GM21447 (cell line): ENCODE results near the gene THADA.

Source experiments
- ATAC-seq: cut with Tn5 transposase; IDR thresholded peaks from one replicate; pipeline ENCODE4 v1.9.1; 2021; ENCODE audit not compliant: unreplicated experiment

The THADA gene

DNA sequence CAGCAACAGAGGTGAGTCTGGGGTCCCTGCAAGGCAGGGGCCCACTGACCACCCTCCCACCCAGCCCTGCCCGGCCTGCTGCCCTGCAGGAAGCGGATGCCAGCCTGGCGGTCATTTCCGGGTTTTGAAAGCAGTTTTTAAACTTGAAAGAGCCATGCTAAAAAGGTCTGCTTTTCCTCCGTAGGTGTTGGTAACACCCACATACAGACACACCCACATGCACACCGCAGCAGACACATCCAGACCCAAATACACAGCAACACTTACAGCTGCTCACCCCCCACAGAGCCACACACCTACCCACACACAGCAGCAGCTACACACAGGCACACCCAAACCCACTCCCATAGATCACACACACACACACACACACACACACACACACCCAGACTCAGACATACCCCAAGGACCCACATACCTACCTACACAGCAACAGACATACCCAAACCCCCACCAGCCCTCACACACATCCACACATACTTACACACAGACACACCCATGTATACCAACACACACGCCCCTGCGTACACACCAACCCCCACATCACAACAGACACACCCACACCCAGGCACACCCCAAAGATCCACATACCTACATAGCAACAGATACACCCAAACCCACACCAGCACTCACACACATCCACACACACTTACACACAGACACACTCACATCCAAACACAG, 377.0 kb downstream of the THADA start:
- ATAC-seq = peak; percentile 46

DNA sequence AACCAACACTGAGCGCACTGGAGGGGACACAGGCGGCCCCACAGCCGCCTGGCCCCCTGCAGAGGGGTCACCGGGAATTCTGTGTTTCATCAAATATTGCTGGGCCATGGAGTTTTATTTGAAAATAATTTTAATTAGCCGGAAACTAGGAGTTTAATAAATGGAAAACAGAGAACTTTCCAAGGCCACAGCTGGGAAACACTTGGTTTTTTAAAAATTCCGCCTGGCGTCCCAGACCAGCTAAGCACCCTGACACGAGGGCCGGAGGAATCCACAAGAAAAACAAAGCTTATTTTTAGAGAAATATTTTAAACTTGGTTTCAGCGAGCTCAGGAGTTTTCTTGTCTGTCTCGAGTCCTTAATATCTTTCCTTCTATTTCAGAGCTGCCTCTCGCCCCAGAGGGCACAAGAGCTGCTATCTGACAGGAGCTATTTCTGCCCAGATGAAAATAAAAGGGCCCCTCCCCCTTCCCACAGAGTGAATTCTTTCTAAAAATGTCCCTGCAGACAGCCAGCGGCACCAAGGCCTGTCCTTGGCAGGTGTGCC, 377.6 kb downstream of the THADA start:
- ATAC-seq = no peak

DNA sequence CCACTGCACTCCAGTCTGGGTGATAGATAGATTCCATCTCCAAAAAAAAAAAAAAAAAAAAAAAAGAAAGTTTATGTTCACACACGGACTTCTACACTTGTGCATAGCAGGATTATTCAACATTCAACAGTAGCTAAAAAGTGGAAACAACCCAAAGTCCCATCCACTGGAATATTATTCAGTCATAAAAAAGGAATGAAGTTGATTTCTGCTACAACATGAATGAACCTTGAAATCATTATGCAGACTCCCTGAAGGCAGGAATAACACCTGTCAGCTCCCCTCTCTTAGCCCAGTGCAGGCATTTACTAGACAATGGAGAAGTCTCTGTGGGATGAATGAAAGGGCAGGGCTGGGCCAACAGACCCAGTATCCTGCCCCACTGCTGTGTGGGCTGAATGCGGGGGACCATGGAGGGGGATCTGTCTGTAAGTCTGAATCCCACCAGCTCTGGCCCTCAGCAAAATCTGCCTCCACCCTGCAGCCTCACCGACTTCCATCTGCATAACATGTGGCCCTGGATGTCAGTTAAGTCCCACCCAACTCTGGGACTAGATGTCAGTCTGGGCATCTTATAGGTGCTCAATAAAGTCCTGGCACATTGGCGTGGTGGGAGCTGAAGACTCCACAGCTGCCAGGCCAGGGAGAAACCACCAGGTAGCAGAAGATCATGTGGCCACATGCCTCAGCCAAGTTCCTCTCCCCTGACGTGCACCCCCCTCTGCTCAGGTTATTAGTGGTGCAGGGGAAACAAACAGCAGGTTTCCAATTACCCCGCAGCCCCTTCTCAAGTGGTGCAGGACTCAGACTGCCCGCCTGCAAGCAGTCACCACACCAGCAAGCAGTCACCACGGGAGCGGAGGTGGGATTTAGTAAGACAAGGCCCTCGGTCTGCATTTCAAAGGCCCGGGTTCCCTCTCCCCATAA, 378.3 kb downstream of the THADA start:
- no peak for ATAC-seq

DNA sequence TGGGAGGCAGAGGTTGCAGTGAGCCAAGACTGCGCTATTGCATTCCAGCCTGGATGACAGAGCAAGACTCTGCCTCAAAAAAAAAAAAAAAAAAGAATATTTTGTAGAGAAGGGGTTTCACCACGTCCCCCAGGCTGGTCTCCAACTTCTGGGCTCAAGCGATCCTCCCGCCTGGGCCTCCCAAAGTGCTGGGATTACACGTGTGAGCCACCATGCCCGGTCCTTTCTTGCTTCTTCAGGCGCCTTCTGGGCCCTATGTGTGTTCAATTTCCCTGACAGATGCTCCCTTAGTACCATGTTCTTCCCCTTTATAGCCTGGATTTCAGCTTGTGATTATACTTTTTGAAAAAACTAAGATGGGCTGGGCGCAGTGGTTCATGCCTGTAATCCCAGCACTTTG, 379.2 kb downstream of the THADA start:
- ATAC-seq = no peak

DNA sequence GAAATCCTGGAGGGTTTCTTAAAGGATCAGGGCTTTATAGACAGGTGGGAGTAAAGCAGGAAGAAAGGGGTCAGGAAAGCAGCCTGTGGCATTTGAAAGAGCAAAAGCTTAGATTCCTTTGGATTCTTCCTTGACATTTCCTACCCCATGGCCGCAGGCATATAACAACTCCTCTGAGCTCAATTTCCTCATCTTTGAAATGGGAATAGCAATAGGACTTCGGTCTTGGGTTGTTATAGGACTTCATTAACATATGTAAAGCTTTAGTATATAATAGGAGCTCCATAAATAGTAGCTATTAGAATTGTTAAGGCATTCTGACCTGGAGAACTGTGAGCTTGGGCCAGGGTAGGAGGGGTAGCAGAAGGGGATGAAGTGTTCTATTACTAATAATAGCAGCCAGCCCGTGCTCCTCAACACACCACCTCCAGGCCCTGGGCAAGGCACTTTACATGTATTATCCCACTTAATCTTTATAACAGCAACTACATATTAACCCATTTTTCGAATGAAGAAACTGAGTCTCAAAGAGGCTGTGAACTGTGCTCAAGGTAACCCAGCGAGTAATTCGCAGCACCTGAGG, 380.1 kb downstream of the THADA start:
- ATAC-seq = no peak

DNA sequence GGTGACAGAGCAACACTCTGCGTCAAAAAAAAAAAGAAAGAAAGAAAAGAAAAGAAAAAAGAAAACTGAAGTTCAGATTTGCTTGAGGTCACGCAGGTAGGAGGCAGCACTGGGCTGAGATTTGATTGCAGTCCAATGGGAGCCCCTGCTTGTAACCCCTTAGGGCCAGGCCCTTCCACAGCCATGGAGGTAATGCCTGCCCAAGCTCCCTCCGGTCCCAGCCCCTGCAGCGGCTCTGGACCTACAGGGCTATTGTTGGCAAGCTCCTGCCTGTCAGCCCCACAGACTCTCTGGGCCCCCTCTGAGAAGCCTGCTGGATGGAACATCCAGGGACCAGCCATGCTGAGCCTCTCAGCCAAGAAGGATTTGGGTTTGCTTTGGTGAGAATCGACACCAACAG, 381.6 kb downstream of the THADA start:
- no peak for ATAC-seq

DNA sequence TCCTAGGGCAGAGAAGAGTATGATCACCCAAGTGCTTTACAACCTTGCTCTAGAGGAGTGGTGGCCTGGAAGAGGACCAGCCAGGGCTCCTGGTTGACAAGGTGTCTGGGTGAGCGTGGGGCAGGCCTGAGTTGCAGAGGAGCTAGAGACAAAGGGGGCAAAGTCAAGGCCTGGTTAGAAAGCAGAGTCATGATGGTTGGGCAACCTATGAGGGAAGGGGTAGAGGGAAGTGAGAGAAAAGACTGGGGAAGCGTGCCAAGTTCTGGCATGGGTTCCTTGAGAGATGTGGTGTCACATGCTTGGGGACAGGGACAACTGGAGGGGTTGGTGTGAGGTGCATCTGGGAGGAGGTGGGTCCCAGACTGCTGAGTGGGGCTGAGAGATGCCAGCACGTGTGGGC, 382.9 kb downstream of the THADA start:
- ATAC-seq = no peak

DNA sequence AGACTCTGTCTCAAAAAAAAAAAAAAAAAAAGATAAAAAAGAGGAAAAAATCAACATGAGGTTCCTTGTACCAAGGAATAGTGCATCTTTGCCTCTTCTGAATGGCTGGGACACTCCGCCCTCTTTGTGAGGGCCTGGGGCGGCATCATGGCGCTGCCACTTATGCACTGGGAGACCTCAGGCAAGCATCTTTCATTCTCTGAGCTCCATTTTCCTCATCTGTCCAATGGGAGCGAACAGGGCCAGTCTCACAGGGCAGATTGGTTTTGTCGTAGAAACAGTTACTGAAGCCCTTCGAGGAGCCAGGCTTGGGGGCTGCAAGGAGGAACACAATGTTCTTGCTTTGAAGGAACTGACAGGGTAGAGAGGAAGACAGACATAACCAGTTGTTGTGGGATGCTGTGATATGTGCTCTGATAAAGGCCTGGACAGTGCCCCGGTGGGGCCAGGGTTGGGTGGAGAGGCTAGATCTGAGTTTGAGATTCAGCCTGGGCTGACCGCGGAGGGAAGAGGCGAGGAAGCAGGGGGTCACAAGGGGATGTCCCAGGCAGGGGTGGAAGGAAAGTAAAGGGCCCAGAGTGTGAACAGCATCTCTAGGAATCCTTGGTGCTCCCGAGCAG, 383.5 kb downstream of the THADA start:
- no peak for ATAC-seq

DNA sequence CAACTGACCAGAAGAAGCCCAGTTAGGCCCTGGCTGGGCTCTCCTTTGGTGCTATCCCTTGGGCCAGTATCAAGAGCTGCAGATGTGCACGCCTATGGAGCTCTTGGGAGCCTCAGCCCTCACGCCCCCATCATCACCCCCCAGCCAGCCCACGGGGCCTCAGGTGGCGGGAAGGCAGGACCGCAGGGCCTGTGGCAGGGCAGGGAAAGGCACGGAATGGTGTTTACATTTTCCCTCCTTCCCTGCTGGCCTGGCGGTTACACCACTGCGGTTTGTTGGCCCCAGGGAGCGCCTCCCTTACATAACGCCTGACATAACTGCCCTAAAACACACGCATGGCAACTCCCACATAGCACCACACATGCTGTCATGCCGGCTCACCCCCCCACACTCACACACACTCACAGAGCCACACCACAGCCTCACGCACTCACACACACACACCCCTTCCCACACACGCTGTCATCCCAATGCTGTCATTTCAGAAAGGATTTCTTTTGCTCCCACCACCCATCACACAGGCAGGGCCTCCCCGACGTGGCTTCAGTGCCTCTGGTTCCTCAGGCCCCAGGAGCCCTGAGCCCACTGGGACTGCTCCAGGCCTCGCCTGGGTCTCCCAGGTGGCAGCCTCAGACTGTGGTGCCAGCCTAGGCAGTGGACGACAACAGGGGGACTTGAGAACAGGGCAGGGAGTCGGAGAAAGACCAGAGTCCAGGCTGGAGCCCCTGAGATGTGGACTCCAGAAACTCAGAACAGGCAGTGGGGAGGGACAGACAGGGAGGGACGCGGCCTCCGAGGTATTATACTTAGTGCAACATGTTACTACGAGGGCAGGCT, 385.2 kb downstream of the THADA start:
- no peak for ATAC-seq

DNA sequence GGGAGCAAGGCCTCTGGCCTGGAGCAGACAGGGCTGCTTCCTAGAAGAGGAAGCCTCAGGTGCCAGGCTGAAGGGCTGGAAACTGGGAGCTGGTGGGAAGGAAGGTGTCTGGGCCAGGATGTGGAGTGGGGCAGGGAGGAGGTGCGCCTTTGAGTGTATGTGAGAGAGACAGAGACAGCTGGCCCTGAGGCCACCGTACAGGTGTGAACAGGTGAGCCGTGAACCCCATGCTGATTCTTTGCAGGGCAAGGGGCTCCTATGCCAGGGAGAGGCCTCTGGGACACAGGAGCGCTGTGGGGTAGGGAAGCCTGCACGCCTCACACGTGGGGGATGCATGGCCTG, 385.7 kb downstream of the THADA start:
- no peak for ATAC-seq

DNA sequence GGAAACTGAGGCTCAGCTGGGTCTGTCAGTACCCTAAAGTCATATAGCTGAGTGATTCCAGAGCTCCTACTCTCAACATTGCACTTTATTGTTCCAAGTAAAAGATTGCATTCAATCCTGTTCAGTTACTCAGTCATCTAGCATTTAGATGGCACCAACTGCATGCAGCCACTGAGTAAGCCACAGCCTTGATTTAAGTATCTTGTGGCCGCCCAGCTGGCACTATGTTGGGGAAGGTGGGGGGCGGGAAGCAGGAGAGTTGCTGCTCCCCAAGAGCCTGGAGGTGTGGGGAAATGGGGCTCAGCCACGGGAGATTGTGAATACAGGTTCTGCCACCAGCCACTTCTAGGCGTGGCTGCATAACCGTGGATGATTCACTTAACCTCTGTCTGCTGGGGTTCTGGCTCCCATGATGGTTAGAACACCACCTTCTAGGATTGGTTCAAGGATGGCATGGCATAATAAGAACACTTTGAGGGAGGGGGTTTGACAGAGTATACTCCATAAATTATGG, 386.6 kb downstream of the THADA start:
- ATAC-seq = no peak

DNA sequence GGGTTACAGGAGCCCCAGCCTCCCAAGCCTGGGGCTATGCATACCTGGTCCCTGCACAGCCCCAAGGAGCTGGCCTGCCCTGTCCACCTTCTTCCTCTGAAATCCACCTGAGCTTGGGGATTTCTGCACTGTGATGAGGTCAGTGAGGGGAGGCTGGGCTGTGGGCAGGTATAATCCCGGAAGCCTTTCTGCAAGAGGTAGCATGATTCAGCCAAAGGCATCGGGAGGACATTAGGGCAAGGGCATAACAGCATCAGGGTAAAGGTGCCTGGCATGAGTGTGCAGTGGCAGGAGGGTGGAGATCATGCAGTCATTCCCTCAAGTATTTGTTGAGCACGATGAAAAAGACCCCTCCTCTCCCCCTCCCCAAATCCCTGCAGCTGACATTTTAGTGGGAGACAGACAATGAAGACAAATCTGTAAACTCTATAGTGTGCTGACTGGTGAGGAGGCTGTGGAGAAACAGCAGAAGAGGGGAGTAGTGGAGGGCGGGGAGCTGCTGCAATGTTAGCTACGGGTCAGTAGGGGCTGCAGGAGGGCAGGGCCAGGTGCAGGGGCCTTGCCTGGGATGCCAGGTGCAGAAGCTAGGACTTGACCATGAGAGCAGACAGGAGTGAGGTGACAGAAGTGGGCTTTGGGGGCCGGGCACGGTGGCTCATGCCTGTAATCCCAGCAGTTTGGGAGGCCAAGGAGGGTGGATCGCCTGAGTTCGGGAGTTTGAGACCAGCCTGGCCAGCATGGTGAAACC, 388.1 kb downstream of the THADA start:
- ATAC-seq = no peak

DNA sequence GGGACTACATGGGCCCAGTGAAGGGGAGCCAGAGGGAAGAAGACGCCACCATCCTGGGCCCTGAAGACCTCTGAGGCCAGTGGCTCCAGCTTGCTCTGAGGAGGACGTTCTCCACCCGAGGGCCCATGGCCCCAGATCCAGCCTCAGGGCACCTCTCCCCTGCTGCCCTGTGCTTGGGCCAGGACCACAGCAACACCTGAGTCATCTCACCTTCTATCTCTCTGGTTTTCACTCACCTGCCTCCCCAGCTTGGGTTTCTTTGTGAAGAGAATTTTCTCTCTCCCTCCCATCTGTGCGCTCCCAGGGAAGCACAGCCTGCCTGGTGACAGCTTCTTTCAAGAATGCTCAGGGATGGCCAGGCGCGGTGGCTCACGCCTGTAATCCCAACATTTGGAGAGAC, 389.2 kb downstream of the THADA start:
- ATAC-seq = no peak

DNA sequence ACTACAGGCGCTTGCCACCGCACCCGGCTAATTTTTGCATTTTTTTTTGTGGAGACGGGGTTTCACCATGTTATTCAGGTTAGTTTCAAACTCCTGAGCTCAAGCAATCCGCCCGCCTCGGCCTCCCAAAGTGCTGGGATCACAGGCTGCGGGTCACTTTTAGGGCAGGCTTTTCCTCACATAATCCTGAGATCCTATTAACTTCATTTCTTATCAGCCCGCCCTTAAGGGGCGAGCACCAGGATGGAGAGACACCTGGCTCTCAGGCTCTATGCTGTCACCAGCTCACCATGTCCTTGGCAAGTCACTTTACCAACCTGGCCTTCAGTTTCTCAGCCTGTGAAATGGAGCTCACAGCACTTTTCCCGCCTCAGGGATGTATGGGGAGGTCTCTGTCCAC, 392.5 kb downstream of the THADA start:
- ATAC-seq = no peak

DNA sequence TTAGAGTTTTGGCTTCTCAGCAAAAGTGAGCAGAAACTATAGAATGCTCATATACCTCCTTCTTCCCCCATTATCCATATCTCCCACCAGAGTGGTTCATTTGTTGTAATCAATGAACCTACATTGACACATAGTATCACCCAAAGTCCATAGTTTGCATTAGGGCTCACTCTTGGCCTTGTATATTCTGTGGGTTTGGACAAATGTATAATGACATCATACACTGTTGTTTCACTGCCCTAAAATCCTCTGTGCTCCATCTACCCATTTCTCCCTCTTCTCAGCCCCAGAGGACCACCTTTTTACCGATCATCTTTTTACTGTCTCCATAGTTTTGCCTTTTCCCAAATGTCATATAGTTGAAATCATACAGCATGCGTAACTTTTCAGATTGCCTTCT, 393.5 kb downstream of the THADA start:
- no peak for ATAC-seq

DNA sequence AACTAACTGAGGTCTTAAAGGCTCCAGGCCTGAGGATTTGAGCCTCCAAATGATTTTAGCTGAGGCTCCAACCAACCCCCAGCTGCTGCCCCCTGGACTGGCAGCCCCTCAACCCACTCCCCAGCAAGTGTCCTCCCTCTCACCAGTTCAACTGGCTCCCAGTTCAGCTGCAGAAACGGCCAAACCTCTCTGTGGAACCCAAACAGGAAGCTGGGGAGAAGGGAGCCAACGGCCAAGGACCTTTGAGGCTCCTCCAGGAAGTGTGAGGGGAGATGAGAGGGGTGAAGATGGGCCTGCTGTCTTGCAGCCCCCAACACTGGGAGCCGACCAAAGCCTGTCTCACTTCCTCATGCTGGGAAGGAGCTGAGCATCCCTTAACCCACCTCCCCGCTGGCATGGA, 394.3 kb downstream of the THADA start:
- ATAC-seq = no peak

DNA sequence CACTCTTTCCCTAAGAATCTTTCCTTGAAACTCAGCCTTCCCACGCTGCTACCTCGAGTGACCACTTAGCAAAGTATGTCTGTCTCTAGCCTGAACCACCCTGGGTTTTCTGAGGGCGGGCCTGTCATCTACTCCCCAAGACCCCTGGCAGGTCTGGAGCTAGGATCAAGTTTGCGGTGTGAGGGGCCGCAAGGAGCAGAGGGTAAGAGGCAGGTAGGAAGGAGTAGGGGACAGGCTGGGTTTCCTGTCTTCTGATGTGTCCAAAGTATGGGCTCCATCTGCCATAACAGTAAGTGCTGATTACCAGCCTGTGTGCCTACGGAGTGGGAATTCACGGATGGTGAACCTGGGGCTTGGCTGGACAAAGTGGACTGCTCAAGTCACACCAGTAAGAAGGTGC, 394.8 kb downstream of the THADA start:
- ATAC-seq = no peak

DNA sequence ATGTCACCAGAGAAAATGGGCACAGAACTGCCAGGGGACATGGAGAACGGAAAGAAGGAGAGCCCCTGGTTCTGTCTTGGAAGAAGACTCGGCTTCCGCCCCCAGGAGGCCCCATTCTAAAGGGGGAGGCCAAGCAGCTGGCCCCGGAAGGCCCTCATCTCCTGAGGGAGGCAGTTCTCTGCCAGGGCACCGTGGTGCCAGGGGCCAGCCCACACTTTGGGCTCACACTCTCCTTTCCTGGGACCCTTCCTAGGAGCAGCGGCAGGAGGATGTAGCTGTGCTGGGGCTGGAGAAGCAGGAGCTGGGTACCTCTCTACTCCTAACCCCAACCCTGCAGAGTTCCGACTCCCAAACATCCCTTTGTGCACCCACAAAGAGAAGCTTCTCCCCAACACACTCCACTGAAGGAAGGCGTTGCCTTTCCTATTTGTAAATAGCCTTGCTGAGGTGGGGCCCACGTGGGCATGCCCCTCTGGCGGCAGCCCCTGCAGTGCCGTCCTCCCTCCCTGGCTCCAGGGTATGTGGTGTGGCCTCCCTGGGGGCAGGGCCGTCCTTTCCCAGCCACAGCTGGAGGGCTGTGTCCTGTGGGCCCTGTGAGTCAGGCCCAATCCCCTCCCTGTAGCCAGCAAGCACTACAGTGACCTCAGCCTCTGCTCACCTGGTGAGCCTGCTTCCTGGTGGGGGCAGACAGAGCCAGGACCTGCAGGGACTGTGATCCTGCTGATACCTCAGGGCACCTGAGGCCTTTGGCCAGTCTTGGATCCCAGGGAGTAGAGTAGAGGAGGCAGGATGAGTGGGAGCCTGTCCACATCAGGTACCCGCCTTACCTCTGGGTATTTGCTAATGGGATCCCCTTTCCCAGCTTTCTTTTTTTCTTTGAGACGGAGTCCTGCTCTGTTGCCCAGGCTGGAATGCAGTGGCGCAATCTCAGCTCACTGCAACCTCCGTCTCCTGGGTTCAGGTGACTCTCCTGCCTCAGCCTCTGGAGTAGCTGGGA, 396.0 kb downstream of the THADA start:
- no peak for ATAC-seq
